Measurements from ENCODE around the gene EHBP1L1.

Gene EHBP1L1

GRCh38 chr11:65575568-65576231, at the start of gene EHBP1L1:
Gene EHBP1L1 (plus strand): TSS chr11:65576053. CDS start chr11:65576303, 250 bp downstream.
- DNase-seq = peak; percentile 78

GRCh38 chr11:65526744-65527143, 49.1 kb upstream of the EHBP1L1 start:
- DNase-seq = no peak

- no peak for DNase-seq
These were observed 47.0 kb upstream of the EHBP1L1 start for GRCh38 chr11:65528819-65529350.

- DNase-seq = no peak
These were observed 46.2 kb upstream of the EHBP1L1 start for GRCh38 chr11:65529475-65530156.

- peak; percentile 44 for DNase-seq
These were observed 45.7 kb upstream of the EHBP1L1 start for GRCh38 chr11:65530157-65530496.

GRCh38 chr11:65532388-65533064, 43.3 kb upstream of the EHBP1L1 start:
- no peak for DNase-seq

- no peak for DNase-seq
These were observed 40.8 kb upstream of the EHBP1L1 start for GRCh38 chr11:65535102-65535501.

- no peak for DNase-seq
These were observed 39.2 kb upstream of the EHBP1L1 start for GRCh38 chr11:65536412-65537295.

GRCh38 chr11:65537296-65537597, 38.6 kb upstream of the EHBP1L1 start:
- DNase-seq = no peak

GRCh38 chr11:65537620-65538231, 38.1 kb upstream of the EHBP1L1 start:
- DNase-seq = no peak

GRCh38 chr11:65538232-65538914, 37.5 kb upstream of the EHBP1L1 start:
- DNase-seq = no peak

- no peak for DNase-seq
These were observed 36.7 kb upstream of the EHBP1L1 start for GRCh38 chr11:65538915-65539743.

GRCh38 chr11:65539744-65540289, 36.0 kb upstream of the EHBP1L1 start:
- no peak for DNase-seq

- peak; percentile 92 for DNase-seq
These were observed 35.4 kb upstream of the EHBP1L1 start for GRCh38 chr11:65540290-65541092.

- no peak for DNase-seq
These were observed 34.5 kb upstream of the EHBP1L1 start for GRCh38 chr11:65541093-65541982.

- DNase-seq = no peak
These were observed 33.0 kb upstream of the EHBP1L1 start for GRCh38 chr11:65542738-65543390.

GRCh38 chr11:65545853-65546216, 30.0 kb upstream of the EHBP1L1 start:
- no peak for DNase-seq

All from activated CD4-positive, alpha-beta T cell treated with anti-CD3 and anti-CD28 coated beads for 48 hours (primary cell).